Measurements from ENCODE around the gene POLR3C. TPM values are rescaled to one million over a fixed set of nuclear protein-coding genes. Genes with fewer than 3 reads are reported as not detected.

The POLR3C gene
- total and polyA plus RNA-seq, 2 donors (not counting 1 experiment from before 2014, with no cell fraction given): 36.5 to 49.3 TPM

- Mint-ChIP-seq H3K4me3 (no peak overlapping the region), H3K9me3 (ENCODE audit: insufficient read depth) (peaks cover 12% of the 10 kb centered on the region), H3K27ac (no peak overlapping the region), H3K27me3 (no peaks in the 10 kb centered on the region), H3K4me1 (peaks cover 7% of the 10 kb centered on the region)
- Histone ChIP-seq H3K79me2 (ENCODE audit: control insufficient read depth, insufficient read depth, low read length) (peaks cover 81% of the 10 kb centered on the region), H2AFZ (ENCODE audit: insufficient read depth, low read depth, low read length, poor library complexity, severe bottlenecking) (no peak overlapping the region), H4K20me1 (ENCODE audit: control insufficient read depth, insufficient read depth, low read length, poor library complexity, severe bottlenecking) (peaks cover 10% of the 10 kb centered on the region), H3K4me3 (ENCODE audit: control extremely low read depth in 1 of 5, extremely low read depth in 1 of 5, insufficient read depth in 1 of 5, low read depth in 2 of 5, low read length in 4 of 5) (no peak overlapping the region), H3K9me3 (ENCODE audit: control extremely low read depth in 1 of 3, control insufficient read depth in 2 of 3, insufficient read depth in 1 of 3, low read length in 2 of 3) (peaks cover 10 to 26% (median 22%) of the 10 kb centered on the region in 3 donors), H3K9ac (ENCODE audit: low read length) (no peak overlapping the region), H3K27me3 (replicated peaks in 1 of 4; ENCODE audit: control extremely low read depth in 1 of 4, control insufficient read depth in 3 of 4, insufficient read depth in 4 of 4, low read length in 3 of 4) (no peaks in the 10 kb centered on the region), H3K4me1 (ENCODE audit: control insufficient read depth in 2 of 2, insufficient read depth in 2 of 2, low read length in 2 of 2) (no peaks in the 10 kb centered on the region), H3K4me2 (replicated peaks; ENCODE audit: low read depth, low read length, poor library complexity, severe bottlenecking) (no peak overlapping the region), H3K36me3 (replicated peaks in 1 of 2; ENCODE audit: control extremely low read depth in 1 of 2, control insufficient read depth in 1 of 2, extremely low read depth in 1 of 2, insufficient read depth in 2 of 2, low read length in 1 of 2) (peaks cover 0 to 11% of the 10 kb centered on the region in 2 experiments), H3K27ac (ENCODE audit: low read length in 2 of 2) (no peak overlapping the region)
- ATAC-seq (ENCODE audit: low read depth): no peak
- CTCF ChIA-PET: no interaction called here
- 14% methylated on average over 1 of the region's 1 CpG for WGBS (ENCODE audit: insufficient coverage)
- intact Hi-C loops (cut with micrococcal nuclease): no loop called here
- TF ChIP-seq EZH2 (IDR thresholded peaks at IDR 0.05; ENCODE audit: borderline replicate concordance, insufficient read depth, low read depth, low read length, poor library complexity, severe bottlenecking) (no peak), CTCF (IDR thresholded peaks at IDR 0.05) (no peak)
- DNase-seq: no peak
- POLR2A ChIA-PET: no interaction called here
These were observed 27.2 kb upstream of the POLR3C start for GRCh38 chr1:145796753-145797152.

- H3K4me1 Mint-ChIP-seq: peaks cover 33% of the 10 kb centered on the region
- Histone ChIP-seq H2AFZ (ENCODE audit: insufficient read depth, low read depth, low read length, poor library complexity, severe bottlenecking) (no peak overlapping the region), H3K27ac (ENCODE audit: low read length in 2 of 2) (no peak overlapping the region), H3K79me2 (ENCODE audit: control insufficient read depth, insufficient read depth, low read length) (peaks cover 74% of the 10 kb centered on the region), H4K20me1 (ENCODE audit: control insufficient read depth, insufficient read depth, low read length, poor library complexity, severe bottlenecking) (peaks cover 19% of the 10 kb centered on the region), H3K4me2 (replicated peaks; ENCODE audit: low read depth, low read length, poor library complexity, severe bottlenecking) (no peak overlapping the region), H3K9ac (ENCODE audit: low read length) (no peak overlapping the region), H3K4me1 (ENCODE audit: control insufficient read depth in 2 of 2, insufficient read depth in 2 of 2, low read length in 2 of 2) (no peaks in the 10 kb centered on the region), H3K27me3 (replicated peaks in 1 of 4; ENCODE audit: control extremely low read depth in 1 of 4, control insufficient read depth in 3 of 4, insufficient read depth in 4 of 4, low read length in 3 of 4) (no peaks in the 10 kb centered on the region), H3K4me3 (ENCODE audit: control extremely low read depth in 1 of 5, extremely low read depth in 1 of 5, insufficient read depth in 1 of 5, low read depth in 2 of 5, low read length in 4 of 5) (no peak overlapping the region), H3K36me3 (replicated peaks in 1 of 2; ENCODE audit: control extremely low read depth in 1 of 2, control insufficient read depth in 1 of 2, extremely low read depth in 1 of 2, insufficient read depth in 2 of 2, low read length in 1 of 2) (peaks cover 0 to 7% of the 10 kb centered on the region in 2 experiments), H3K9me3 (ENCODE audit: control extremely low read depth in 1 of 3, control insufficient read depth in 2 of 3, insufficient read depth in 1 of 3, low read length in 2 of 3) (peaks cover 10 to 26% (median 22%) of the 10 kb centered on the region in 3 donors)
- CTCF ChIA-PET: no interaction called here
- no peak overlapping the region for H3K4me3 Mint-ChIP-seq
- TF ChIP-seq CTCF (IDR thresholded peaks at IDR 0.05): no peak
- TF ChIP-seq EZH2 (IDR thresholded peaks at IDR 0.05; ENCODE audit: borderline replicate concordance, insufficient read depth, low read depth, low read length, poor library complexity, severe bottlenecking): no peak
- ATAC-seq (ENCODE audit: low read depth) (no peak), DNase-seq (no peak)
- POLR2A ChIA-PET: no interaction called here
- intact Hi-C loops (cut with micrococcal nuclease): no loop called here
- no peaks in the 10 kb centered on the region for H3K27me3 Mint-ChIP-seq
- no CpG with 5 or more reads among the region's 2 CpGs for WGBS (ENCODE audit: insufficient coverage)
- peaks cover 12% of the 10 kb centered on the region for H3K9me3 Mint-ChIP-seq (ENCODE audit: insufficient read depth)
- no peak overlapping the region for H3K27ac Mint-ChIP-seq
These were observed 24.2 kb upstream of the POLR3C start for GRCh38 chr1:145799806-145800205.

Measured in B cell (primary cell).